Kasumi-1 (cell line): ENCODE results near the gene SH3RF1.

Experiments used
- DNase-seq, 2 experiments: peaks; one replicate each; lab custom pipeline; 2025; lab: John Stamatoyannopoulos, UW

SH3RF1 gene

GRCh38 chr4:169132561-169133305 is 138.0 kb downstream of the SH3RF1 start:
- no peak for DNase-seq

GRCh38 chr4:169131556-169132208 is 139.1 kb downstream of the SH3RF1 start:
- no peak for DNase-seq

- DNase-seq, result no peak
Observed at GRCh38 chr4:169128902-169129301, 141.9 kb downstream of the SH3RF1 start.

- DNase-seq, result no peak
Observed at GRCh38 chr4:169127314-169127713, 143.4 kb downstream of the SH3RF1 start.

GRCh38 chr4:169124661-169125060 is 146.1 kb downstream of the SH3RF1 start:
- DNase-seq, result no peak

GRCh38 chr4:169122422-169122821 is 148.3 kb downstream of the SH3RF1 start:
- DNase-seq, result no peak

- DNase-seq, result no peak
Observed at GRCh38 chr4:169121861-169122382, 148.8 kb downstream of the SH3RF1 start.

- DNase-seq, result no peak
Observed at GRCh38 chr4:169120624-169121023, 150.1 kb downstream of the SH3RF1 start.

GRCh38 chr4:169119536-169119935 is 151.2 kb downstream of the SH3RF1 start:
- no peak for DNase-seq

- DNase-seq, result no peak
Observed at GRCh38 chr4:169117591-169118081, 153.1 kb downstream of the SH3RF1 start.

GRCh38 chr4:169116270-169116901 is 154.4 kb downstream of the SH3RF1 start:
- no peak for DNase-seq

- DNase-seq, result peak; percentile 73 to 74
Observed at GRCh38 chr4:169115897-169116254, 154.9 kb downstream of the SH3RF1 start.

GRCh38 chr4:169115144-169115896 is 155.4 kb downstream of the SH3RF1 start:
- no peak for DNase-seq

GRCh38 chr4:169114341-169114974 is 156.3 kb downstream of the SH3RF1 start:
- no peak for DNase-seq

GRCh38 chr4:169110633-169111032 is 160.1 kb downstream of the SH3RF1 start:
- no peak for DNase-seq

GRCh38 chr4:169109035-169109675 is 161.6 kb downstream of the SH3RF1 start:
- no peak for DNase-seq

- no peak for DNase-seq
Observed at GRCh38 chr4:169108303-169108702, 162.5 kb downstream of the SH3RF1 start.

GRCh38 chr4:169107528-169107927 is 163.2 kb downstream of the SH3RF1 start:
- no peak for DNase-seq

GRCh38 chr4:169106696-169107229 is 164.0 kb downstream of the SH3RF1 start:
- DNase-seq, result no peak

GRCh38 chr4:169105620-169106019 is 165.1 kb downstream of the SH3RF1 start:
- DNase-seq, result peak in 1 of 2 experiments; percentile 14

GRCh38 chr4:169103966-169104412 is 166.8 kb downstream of the SH3RF1 start:
- no peak for DNase-seq
